G401.6 (cell line): Measurements from ENCODE around the gene WDR86.

ENCODE experiments used
- FAIRE-seq: peaks from 2 replicates; lab custom pipeline; 2012; peaks lifted over from hg19 to GRCh38; lab: Jason Lieb, UNC

The WDR86 gene

DNA sequence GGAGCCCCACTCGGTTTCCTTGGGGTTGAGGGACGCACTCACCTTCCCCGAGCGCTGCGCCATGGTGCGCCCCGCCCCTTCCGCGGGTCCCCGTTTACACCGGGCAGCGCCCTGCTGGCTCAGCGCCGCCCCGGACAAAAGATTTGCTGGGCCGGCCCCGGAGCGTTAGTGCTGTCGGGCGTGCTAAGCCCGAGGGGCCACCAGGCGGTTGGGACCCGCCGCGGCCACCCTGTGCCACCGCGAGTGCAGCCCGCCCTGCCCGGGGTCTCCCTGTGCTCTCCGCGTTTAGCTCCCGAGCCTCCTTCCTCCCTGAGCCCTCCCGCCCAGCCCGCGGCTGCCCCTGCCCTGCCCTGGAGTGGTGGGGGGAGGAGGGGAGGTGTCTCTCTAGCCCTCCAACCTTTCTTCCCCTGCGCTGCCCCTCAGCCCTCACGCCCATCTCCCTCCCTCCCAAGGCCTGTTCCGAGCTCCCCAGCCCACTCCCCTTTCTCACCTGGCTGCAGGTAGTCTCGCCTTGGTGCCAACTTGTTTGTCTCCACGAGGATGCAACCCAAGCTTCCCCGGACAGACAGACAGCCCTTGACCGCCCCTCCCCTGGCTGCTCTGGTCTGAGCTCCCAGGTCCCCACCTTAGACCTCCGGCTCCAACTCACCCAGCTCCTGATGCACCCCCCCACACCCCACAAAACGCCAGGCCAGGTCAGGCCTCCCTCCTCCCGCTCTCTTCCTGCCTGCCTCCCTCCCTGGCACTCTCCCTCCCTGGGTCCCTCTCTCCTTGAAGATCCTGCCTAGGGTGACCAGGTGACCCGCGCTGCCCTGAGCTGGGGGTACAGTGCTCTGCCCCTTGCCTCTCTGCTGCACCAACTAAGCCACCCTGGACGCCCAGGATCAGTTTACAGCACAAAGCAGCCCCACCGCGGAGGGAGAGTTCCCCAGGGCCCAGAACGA lies 30.3 kb upstream of the WDR86 start, which contains the start of gene CRYGN:
Gene CRYGN (minus strand): TSS at position 287 of the 944 bp plus-strand sequence. CDS start 224 bp downstream, at position 63.
- no peak for FAIRE-seq

DNA sequence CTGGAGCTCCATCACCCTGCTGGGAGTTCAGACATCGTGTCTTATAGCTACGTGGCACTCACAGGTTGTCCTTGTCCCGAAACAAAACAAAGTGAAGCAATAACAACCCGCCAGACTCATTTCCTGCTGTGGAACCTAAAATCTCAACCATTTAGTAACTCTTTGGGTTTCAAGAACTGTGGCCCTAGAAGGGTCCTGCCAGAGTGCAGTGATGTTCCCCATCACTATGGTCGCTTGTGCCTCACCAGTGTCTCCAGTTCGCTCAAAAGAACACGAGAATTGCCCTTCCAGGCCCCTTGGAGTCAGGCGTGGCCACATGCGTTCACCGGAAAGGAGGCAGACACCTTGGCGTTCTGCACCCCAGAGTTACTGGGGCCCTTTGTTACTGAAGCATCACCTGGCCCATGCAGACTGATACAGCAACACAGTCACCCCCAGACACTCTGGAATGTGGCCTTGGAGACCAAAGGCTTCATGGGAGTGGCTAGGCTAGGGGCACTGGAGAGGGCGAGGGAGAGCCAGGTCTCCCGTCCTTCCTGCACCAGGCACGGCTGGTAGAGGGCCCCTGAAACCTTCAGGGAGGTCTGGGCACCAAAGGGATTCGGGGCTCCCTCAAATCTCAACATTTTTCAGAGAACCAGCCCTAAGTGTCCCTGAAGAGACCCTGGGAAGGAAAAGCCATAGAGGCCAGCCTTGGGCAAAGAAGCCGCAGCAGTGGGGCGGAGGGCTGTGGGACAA lies 29.2 kb upstream of the WDR86 start:
- no peak for FAIRE-seq

DNA sequence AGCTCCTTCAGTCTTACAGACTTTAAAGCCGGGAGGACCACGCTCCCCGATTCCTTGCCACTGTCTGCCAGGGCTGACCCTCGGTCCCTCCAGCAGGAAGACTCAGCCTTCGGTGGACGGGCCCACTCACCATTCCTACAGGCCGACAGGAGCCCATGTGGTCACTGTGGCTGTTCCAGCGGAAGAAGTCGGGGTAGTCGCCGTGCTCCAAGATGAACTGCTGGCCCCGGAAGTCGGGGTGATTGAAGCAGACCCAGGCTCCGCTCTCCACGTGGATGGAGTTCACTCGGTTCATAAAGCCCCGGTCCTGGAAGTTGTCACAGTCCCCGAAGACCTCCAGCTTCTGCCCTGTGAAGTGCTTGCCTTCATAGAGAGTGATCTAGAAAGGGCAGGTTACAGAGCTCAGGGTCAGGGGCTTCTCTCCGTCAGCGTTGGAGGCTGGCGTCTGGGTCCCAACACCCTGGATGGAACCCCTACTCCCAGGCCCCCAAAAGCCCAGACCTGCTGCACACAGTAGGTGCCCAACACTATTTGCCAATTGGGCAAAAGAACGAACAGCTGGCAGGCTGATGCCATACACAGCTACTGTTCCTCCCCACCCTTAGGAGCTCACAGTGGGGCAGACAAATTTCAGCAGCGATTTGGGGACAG lies 28.2 kb upstream of the WDR86 start:
- no peak for FAIRE-seq

DNA sequence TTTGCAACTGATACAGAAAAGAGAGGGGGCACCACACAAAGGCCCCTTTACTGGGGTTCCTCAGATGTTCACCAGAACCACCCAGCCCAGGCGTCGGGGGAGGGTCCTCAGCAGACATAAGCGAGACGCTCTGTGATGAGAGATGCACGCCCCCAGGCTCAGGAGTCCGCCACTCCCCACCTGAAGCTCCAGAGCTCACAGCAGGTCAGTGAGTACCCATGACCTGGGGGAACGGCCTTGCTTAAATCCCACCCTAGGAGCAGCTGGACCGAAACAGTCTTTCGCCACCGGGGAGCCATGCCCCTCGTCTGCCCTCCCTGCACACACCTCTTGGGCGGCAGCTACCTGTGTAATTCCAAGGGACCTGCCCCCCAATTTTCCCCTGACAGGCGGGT lies 27.3 kb upstream of the WDR86 start:
- FAIRE-seq: no peak

DNA sequence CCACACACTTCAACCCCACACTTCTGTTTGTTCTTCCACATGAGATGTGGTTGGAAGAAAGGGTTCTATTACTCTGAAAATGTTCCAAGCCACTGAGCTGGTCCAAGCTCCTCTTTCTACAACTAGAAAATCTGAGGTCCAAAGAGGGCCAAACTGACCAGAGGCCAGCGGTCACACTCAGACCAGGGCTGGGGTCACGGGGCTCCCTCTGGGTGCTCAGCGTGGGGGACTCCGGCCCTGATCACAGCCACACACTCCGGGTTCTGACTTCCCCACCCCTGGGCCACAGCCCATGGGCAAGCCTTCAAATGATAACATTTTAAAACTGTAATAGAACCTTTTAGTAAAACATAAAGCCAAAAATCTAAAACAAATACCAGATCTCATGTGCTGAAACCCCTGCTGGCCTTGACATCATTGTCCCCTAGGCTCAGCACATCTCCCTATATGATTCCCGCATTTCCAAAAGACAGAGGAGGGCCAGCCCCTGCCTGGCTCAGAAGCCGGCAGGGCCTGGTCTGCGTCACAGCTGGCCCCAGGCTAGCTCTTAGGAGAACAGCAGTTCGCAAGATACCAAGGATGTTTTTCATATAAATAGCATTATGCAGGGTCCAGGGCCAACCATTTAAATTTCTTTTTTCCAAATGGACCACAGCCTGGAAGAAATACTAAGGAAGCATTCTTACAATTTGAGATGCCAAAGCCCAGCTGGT lies 26.8 kb upstream of the WDR86 start:
- FAIRE-seq: no peak

DNA sequence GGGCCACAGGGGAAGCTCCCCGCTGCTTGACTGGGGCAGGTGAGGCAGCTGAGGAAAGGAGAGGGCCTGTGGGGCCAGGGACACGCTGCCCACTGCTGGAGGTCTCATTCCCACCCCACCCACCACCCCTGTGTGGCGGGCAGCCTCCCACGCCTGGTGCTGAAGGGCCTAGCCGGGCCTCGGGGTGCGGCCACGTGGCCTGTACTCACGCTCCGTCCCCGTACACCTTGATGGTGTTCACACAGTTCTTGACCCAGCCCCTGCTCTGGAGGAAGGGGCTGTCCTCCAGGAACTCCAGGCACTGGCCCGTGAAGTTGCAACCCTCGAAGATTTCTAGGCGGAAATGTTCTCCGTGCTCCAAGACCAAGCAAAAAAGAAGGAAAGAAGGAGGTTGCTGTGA lies 26.1 kb upstream of the WDR86 start:
- FAIRE-seq: no peak

DNA sequence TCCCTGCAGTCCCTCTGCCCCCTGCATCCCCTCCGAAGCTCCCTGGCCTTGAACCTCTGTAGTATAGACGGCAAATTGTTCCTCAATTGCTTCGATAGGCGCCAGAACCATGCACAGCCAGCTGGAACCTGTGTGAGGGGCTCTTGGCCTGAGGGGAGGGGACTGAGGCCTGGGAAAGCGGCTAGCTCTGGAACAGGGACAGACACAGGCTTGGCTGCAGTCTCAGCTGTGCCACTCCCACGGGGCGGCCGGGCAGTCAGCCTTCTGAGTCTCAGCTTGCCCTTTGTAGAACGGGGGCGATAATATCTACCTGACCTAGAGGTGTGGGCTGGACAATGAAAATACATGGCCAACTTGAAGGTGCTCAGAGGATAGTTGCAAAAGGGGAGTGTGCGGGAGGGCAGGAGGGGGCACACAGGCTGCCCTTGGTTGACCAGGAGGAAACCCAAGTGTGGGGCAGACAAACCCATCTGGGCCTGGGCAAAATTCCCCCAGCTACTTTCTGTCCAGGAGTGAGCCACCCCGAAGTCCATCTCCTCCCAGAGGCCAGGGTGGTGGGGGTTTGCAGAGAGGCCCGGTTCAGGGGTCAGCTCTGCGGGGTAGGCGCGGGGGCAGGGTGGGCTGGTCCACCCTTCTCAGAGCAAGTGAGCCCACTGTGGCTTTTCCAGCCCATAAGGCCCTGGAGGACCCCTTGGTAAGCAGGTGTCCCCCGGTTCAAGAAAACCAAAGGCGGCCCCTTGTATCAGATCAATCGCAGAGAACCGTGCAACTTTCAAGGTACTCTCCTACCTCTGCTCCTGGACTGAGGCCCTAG lies 25.5 kb upstream of the WDR86 start:
- no peak for FAIRE-seq

DNA sequence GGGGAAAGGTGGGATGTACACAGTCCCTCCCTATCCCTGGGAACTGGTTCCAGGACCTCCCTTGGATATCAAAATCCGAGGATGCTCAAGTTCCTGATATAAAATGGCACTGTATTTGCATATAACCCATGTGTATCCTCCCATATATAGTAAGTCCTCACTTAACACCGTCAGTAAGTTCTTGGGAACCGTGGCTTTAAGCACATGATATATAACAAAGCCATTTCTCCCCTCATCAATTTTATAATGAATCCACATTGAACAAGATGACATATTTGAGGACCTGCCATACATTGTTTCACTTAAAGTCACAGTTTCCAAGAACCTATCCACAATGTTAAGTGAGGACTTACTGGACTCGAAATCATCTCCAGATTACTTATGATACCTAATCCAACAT lies 24.7 kb upstream of the WDR86 start:
- FAIRE-seq: no peak

DNA sequence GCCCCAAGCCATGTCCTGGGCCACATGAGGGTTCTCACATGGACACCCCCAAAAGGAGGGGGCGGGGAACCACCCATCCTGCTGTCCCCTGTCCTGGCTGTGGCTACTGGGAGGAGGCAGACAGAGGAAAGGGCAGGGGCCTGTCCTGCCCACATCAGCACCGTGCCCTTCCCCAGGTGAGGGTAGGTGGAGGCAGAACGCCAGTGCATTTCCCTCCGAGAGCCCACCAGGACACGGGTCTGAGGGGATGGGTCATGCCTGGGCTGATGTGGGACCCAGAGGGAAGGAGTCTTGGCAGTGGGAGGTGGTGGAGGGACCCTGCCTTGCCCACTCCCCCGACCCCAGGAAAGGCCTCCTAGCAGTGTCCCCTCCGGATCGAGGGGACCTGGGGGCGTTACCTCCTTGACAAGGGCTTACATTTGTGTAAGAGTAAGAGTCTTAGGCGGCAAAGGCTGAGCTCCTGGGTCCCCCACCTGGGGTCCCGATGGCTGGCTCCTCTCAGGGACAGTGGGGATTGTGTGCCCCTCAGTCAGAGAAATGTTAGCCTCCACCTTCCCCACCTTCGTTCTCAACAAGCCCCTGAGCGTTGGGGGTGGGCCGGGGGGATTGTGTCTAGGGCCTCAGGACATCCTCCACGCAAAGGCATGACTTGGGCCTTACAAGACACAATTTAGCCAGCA lies 24.0 kb upstream of the WDR86 start:
- FAIRE-seq: no peak

DNA sequence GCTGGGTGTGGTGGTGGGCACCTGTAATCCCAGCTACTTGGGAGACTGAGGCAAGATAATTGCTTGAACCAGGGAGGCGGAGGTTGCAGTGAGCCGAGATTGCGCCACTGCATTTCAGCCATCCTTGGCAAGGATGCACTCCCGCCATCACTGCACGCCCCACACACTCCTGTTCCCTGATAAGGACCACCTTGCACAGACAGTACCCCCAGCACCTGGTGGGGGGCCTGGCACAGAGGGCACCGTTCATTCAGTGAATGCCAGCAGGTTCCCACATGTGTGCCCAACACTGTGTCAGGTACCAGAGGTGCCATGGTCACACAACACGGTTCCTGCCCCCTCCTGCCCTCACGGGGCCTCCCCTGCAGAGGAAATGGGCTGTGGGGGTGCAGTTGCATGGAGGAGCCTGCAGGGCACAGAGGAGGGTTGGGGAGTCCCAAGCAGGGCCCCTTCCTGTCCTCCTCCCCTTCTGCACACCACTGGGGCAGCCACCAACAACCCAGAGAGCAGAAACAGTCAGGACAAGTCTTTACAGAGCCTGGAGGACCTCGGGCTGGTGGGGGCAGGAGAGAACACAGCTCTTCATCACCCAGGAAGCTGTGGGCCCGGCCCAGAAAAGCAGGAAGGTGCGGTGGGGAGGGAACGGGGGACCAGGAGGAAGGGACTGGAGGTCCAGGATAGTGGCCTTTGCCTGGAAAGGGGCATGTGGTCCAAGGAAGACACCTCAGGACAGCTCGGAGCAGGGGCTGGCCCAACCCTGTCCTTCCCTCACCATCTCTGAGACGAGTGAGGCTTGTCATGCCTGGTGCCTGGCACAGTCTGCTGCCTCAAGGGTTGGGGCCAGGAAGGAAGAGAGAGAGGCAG lies 23.1 kb upstream of the WDR86 start:
- FAIRE-seq: no peak

DNA sequence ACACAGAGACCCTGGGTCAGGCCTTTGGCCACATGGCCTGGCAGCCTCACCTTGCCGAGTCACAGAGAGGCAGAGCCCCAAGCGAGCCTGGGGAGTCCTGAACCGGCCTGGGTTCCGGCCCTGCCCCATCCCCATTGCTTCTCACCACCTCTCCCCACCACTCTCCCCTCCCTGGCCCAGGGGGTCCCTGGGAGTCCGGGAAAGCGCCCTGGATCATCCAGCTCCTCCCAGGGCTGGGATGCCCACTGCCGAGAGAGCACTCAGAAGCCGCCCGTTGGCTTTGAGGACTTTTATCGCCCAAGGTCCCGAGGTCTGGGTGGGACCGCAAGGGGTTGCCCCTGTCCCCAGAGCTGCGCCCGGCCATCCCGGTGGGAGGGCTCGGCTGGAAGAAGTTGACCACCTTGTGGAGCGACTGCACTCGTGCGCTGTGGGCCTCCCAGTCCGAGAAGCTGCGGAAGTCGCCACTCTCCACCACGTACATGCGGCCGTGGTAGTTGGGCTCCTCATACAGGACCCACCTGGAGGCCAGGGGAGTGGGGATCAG lies 22.0 kb upstream of the WDR86 start:
- FAIRE-seq: no peak

DNA sequence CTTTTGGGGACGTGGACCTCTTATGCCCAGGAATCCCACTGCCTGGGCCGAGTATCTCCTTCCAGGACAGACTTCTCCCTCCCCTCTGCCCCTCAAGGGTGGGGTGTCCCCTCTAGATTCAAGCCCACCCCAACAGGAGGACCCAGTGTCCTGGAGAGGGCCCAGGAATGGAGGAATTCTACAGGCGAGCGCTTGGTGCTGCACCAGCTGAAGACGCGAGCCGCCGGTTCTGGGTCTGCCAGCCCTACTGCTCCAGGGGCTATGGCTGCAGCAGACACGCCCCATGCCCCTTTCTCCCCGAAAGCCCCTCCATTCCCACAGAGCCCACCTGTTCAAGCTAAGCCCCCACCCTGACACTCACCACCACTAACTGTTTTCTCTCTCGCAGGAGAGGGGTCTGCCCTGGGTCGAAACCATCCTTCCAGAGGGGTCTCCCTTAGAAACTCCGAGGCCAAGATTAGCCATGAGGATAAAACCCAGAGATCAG lies 21.5 kb upstream of the WDR86 start:
- no peak for FAIRE-seq

DNA sequence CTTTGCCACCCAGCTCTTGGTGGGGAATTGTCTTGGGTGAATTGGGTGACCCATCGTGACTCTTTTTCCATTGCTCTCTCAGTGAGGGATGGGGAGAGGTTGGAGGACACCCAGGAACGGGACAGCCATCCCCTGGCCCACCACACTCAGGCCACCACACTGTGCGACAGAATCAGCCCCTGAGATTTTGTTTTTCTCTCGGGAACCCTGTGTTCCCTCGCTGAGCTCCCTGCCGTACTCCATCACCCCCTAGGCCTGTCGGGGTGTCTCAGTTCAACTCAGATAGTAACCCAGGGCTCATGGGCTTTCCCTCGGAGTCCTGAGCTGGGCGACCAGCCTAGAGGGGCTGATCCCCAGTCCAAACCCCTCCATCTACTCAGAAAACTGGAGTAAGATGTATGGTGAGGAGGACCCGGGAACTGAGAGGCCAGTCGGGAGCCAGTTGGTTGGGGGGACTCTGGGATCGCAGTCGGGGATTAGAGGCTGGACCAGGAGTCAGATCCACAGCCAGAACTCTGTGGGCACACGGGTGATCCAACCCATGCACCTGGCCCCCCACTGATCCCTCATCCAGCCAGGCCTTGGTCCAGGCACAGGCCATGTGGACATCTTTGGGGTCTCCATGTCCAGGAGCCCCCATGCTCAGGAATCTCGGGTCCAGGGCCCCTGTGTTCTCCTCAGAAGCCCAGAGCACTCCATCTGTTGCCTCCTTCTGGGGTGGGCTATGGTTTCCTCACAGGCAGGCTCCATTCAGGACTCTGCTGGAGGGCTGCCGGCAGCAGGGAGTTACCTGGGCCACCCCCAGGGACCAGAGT lies 20.8 kb upstream of the WDR86 start:
- FAIRE-seq: no peak

DNA sequence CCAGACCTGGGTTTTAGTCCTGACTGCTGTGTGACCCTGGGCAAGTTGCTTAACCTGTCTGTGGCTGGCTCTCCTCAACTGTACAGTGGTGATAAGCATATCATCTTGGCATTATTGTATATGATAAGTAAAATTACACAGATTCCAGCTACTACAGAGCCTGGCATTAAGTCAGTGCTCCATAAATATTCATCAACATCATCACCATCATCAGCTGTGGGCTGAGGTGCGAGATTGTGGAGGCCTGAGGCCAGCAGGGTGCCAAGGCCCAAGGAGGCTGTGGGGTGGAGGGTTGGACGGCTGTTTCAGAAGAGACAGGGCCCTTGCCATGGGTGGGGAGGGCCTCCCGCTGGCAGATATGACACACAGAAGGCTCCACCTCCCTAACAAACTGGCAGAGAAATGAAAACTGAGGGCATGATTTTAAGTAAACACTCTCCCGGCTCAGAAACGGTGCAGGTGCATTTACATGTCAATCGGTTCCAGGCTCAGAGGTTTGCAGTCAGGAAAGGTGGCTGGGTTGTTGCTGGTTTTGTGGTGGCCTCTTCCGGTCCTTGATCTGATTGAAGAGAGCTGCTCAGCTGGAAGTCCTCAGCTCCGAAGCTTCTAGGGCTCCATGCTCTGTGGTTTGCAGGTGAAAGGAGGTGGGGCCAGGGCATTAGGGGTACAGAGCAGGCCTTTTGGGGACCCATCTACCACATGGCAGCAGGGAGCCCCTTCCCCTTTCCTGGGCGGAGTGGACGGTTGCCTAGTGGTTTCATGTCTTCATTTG lies 19.9 kb upstream of the WDR86 start:
- FAIRE-seq: no peak

DNA sequence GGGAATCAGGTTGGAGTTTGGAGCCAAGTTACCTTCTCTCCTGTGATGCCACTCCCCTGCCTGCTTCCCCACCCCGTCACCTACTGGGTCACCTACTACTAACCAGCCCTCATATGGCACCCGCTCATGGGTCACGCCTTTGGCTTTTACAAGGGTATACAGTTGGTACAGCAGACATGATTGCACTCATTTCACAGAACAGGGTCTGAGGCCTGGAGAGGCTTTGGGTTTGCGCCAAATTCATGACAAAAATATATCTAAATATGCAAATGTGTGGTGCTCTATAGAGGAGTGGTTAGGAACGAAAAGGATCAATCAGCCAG lies 19.4 kb upstream of the WDR86 start:
- FAIRE-seq: no peak

DNA sequence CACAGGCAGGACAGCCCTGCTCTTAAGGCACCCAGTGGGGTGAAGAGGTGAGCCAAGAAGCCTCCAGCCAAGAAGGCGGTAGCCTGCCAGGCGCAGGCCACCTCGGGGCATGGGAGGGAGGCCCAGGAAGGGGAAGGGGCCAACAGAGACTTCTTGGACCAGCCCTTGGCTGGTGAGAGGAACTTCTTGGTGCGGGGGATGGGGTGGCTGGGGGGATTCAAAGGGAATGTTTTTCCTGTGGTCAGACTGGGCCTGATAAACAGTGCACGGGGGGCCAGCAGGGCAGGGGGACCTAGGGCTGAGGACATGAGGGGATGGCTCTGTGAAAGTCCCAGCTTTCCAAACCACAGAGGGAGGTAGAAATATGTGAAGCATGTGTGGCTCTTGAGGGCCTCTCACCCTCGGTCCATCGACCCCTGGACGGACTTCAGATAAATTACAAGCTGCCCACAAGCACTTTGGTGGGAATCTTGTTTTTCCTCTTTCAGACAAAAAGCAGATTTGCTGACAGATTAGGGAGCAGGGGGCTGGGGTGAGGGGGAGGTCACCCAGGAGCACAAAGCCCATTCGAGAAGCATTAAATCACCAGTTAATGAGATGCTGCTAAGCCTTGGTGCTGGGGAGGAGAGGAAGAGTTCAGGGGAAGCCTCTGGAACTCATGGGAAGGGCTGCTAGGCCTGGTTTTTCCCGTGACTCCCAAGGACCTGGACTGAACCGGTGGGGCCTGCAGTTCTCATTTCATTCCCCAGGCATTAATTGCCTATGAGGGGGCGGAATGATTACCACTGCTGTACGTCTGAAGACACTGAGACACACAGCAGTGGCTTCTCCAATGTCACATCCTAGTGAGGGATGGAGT lies 18.8 kb upstream of the WDR86 start:
- no peak for FAIRE-seq
